ENCODE data around the gene SAYSD1.

SAYSD1 gene

DNA sequence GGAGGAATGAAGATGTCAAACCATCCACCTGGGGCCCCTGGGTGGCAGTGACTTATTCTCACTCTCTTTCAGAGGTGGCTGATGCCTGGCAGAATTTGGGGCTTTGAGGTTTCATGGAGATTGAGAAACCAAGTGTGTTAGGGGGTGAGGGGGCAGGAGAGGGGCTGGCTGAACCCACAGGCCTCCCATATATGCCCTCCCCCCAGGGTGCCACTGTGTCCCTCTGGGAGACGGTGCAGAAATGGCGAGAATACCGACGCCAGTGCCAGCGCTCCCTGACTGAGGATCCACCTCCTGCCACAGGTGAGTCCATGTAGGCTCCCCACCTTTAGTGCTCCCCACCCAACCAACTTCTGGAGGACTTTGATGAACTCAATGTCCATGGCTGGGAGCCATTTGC lies 58.8 kb downstream of the SAYSD1 start:
- DNase-seq = no peak

DNA sequence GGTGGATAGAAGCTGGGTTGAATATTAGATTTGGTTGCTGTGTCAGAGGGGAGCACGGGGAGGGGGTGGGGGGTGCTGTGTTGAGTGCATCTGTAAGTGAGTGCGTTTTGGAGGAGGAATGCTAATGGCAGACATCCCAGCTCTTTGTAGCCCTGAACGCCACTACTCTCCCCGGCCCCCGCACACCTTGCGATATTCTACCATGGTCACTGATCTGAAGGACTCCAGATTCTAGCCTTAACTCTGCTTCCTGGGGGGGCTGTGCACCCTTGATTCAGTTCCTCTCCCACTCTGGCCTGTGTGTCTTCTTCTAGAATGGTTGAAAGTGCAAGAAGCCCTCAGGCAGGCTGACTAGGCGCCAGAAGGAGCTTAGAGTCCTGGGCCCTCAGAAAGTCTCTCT lies 59.3 kb downstream of the SAYSD1 start:
- no peak for DNase-seq

DNA sequence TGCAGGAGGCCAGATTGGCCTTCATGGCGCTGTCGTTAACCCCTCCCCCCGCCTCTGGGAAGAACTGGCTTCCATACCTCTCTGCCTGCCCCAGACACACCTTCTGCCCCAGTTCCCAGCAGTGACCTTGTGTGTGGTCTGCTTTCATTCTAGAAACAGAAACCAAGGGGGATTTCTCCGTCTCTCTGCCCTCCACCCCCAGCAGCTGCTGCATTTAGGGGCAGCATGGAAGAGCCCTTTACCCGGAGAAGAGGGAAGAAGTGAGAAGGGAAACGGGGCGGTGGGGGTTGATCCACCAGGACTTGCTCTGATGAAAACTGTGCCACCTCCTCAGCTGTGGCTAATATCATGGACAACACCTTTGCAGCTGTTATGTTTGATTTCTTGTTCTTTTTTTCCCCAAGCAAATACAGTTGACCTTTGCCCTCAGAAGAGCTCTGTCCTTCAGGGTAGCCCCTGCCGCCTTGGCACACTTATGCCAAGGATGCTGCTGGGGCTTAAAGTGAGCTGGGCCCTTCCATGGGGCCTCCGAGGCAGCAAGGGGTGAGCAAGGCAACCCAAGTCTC lies 60.3 kb downstream of the SAYSD1 start:
- no peak for DNase-seq

Data from NCI-H1092 (cell line).